GM12878 (cell line): ENCODE results near the gene ALS2. TPM values are rescaled to one million over a fixed set of nuclear protein-coding genes. Genes with fewer than 3 reads are reported as not detected.

Experiments
- ATAC-seq: fragments of 200-7000 bp; cut with Tn5 transposase; 3 replicates; pipeline ENCODE4 v1.9.1; 2020; ENCODE audit warnings: mild to moderate bottlenecking, moderate library complexity
- BruUV-seq: library from RNA; stranded (reverse); fragments of 400-500 nt; replicated peaks from 2 replicates; lab custom pipeline; 2021; lab: Mats Ljungman, UMichigan
- CTCF ChIA-PET: fragments of 300-600 bp; sonication (Branson Sonifier 250); formaldehyde crosslinking; extraction: SDS; loops from one replicate; lab custom pipeline; 2021; ENCODE audit warnings: inconsistent platforms; lab: Yijun Ruan, JAX
- POLR2A ChIA-PET: fragments of 350-600 bp; formaldehyde crosslinking; extraction: SDS; loops from one replicate; lab custom pipeline; 2021; ENCODE audit warnings: inconsistent platforms; lab: Charles Lee
- RAD21 ChIA-PET: fragments of 300-600 bp; sonication (Branson Sonifier 250); formaldehyde crosslinking; loops from one replicate; lab custom pipeline; 2023; ENCODE audit warnings: antibody characterized with exemption; ENCODE audit not compliant: unreplicated experiment; lab: Charles Lee
- SMC1A ChIA-PET: fragments of 300-600 bp; sonication (Branson Sonifier 250); formaldehyde crosslinking; loops from one replicate; lab custom pipeline; 2023; ENCODE audit not compliant: unreplicated experiment, uncharacterized antibody; lab: Charles Lee
- DNase-seq: peaks from one replicate; pipeline ENCODE4 v3.0.0-alpha.2; 2011; ENCODE audit warnings: low read depth, low spot score
- FAIRE-seq: peaks from 3 replicates; lab custom pipeline; 2011; peaks lifted over from hg19 to GRCh38; lab: Jason Lieb, UNC
- H2AFZ ChIP-seq: 2 replicates; pipeline ENCODE4 v1.6.0; 2011; ENCODE audit warnings: low read depth, low read length, control low read depth; ENCODE audit not compliant: control insufficient read depth
- H3K27ac ChIP-seq: 2 replicates; pipeline ENCODE4 v1.5.1; 2011; ENCODE audit warnings: control low read depth; ENCODE audit not compliant: control insufficient read depth, insufficient read depth
- H3K27me3 ChIP-seq, 2 experiments: replicated peaks in 1 of 2; 2 replicates each; pipeline versions ENCODE4 v1.6.0 to v1.6.1; 2011; ENCODE audit warnings: low read length in 1 of 2; ENCODE audit not compliant: control insufficient read depth in 2 of 2, insufficient read depth in 2 of 2
- H3K36me3 ChIP-seq, 2 experiments: 2 replicates each; pipeline ENCODE4 v1.5.1; 2011; ENCODE audit warnings: low read length in 1 of 2; ENCODE audit not compliant: control insufficient read depth in 2 of 2, insufficient read depth in 2 of 2
- H3K4me1 ChIP-seq: 2 replicates; pipeline ENCODE4 v1.6.1; 2011; ENCODE audit warnings: mild to moderate bottlenecking, low read length, moderate library complexity, mixed read lengths; ENCODE audit not compliant: control insufficient read depth, insufficient read depth
- H3K4me2 ChIP-seq: 2 replicates; pipeline ENCODE4 v1.6.0; 2011; ENCODE audit warnings: control low read depth; ENCODE audit not compliant: control insufficient read depth, insufficient read depth
- H3K4me3 ChIP-seq: fragments of 200-600 bp; sonication (generic); 2 replicates; pipeline ENCODE4 v1.5.1; 2016
- H3K79me2 ChIP-seq: 2 replicates; pipeline ENCODE4 v1.6.0; 2011; ENCODE audit warnings: low read length; ENCODE audit not compliant: control insufficient read depth, insufficient read depth
- H3K9ac ChIP-seq: 2 replicates; pipeline ENCODE4 v1.8.0; 2011; ENCODE audit warnings: low read length, control low read depth, mixed read lengths; ENCODE audit not compliant: control insufficient read depth, insufficient read depth
- H3K9me3 ChIP-seq: replicated peaks from 3 replicates; pipeline ENCODE4 v1.5.1; 2011; ENCODE audit warnings: mild to moderate bottlenecking, low read length; ENCODE audit not compliant: control insufficient read depth, insufficient read depth
- H4K20me1 ChIP-seq: 2 replicates; pipeline ENCODE4 v1.6.0; 2011; ENCODE audit not compliant: control insufficient read depth, insufficient read depth
- ASH2L ChIP-seq: fragments of 300-600, 200-600 bp; sonication (generic); IDR thresholded peaks from 2 replicates; pipeline ENCODE4 v1.6.1; 2017; ENCODE audit warnings: low read depth, mild to moderate bottlenecking, borderline replicate concordance
- BHLHE40 ChIP-seq, 2 experiments: fragments of 450-650 bp in 1 of 2; IDR thresholded peaks; 2 replicates each; pipeline ENCODE4 v1.6.1; 2011 to 2017; ENCODE audit warnings: low read depth in 2 of 2, borderline replicate concordance in 1 of 2, improper control_type of control experiment in 1 of 2, low read length in 1 of 2, mild to moderate bottlenecking in 1 of 2
- GABPA ChIP-seq: IDR thresholded peaks from 2 replicates; pipeline ENCODE4 v1.6.1; 2014; ENCODE audit warnings: antibody characterized with exemption, low read depth, mild to moderate bottlenecking, inconsistent platforms
- NBN ChIP-seq: fragments of 450-650 bp; IDR thresholded peaks from 2 replicates; pipeline ENCODE4 v1.6.1; 2016
- PAX8 ChIP-seq: fragments of 450-650 bp; IDR thresholded peaks from 2 replicates; pipeline ENCODE4 v1.6.1; 2017; ENCODE audit warnings: mild to moderate bottlenecking, moderate library complexity
- RAD51 ChIP-seq: fragments of 450-650 bp; IDR thresholded peaks from 2 replicates; pipeline ENCODE4 v1.6.1; 2016; ENCODE audit warnings: moderate library complexity, mild to moderate bottlenecking, inconsistent platforms
- SMC3 ChIP-seq: IDR thresholded peaks from 2 replicates; pipeline ENCODE4 v1.6.1; 2011; ENCODE audit warnings: low read length, improper control_type of control experiment, borderline replicate concordance
- SPI1 ChIP-seq: IDR thresholded peaks from 2 replicates; pipeline ENCODE4 v1.6.1; 2011; ENCODE audit warnings: low read depth, mild to moderate bottlenecking, low read length, moderate library complexity, borderline replicate concordance; ENCODE audit not compliant: insufficient read depth
- SREBF1 ChIP-seq: IDR thresholded peaks from 2 replicates; pipeline ENCODE4 v1.6.1; 2012; ENCODE audit warnings: mild to moderate bottlenecking, low read length
- SUZ12 ChIP-seq: fragments of 200-600 bp; sonication (generic); IDR thresholded peaks from one replicate; pipeline ENCODE4 v1.6.1; 2018; ENCODE audit warnings: antibody characterized with exemption, mild to moderate bottlenecking; ENCODE audit not compliant: unreplicated experiment
- TCF7 ChIP-seq: IDR thresholded peaks from 2 replicates; pipeline ENCODE4 v1.6.1; 2014; ENCODE audit warnings: antibody characterized with exemption, borderline replicate concordance
- WRNIP1 ChIP-seq: IDR thresholded peaks from 2 replicates; pipeline ENCODE4 v1.6.1; 2011; ENCODE audit warnings: low read depth, low read length, improper control_type of control experiment, borderline replicate concordance
- ZNF384 ChIP-seq: IDR thresholded peaks from 2 replicates; pipeline ENCODE4 v1.6.1; 2012; ENCODE audit warnings: low read depth, mild to moderate bottlenecking, low read length, improper control_type of control experiment, borderline replicate concordance
- in situ Hi-C: fragments of 300-500 bp; cut with MboI; formaldehyde crosslinking; loops from 9 replicates; pipeline ENCODE4 v1.14.3; 2018; ENCODE audit warnings: mixed read lengths
- intact Hi-C: fragments of 100-400 bp; cut with micrococcal nuclease; formaldehyde crosslinking; loops from one replicate; pipeline ENCODE4 v1.14.2; 2022; ENCODE audit not compliant: unreplicated experiment
- polyA plus RNA-seq, 11 experiments: library from polyadenylated mRNA; depleted of rRNA in 4 of 11; unstranded in 6 of 11; stranded (reverse) in 5 of 11; fragments of >200 nt; fragmentation: Nextera tagmentation in 4 of 11; fragmentation: Illumina TruSeq in 1 of 11; extraction: Ambion mirVana in 4 of 11; extraction: Trizol in 1 of 11; gene quantifications; 1 replicate in 1 of 11; 2 replicates in 10 of 11; pipeline versions ENCODE4 v1.2.1 to v1.2.3, GENCODE V29; 2011 to 2016; ENCODE audit warnings: inconsistent platforms in 2 of 11, missing spikeins in 2 of 11, low read depth in 1 of 11
- total RNA-seq, 4 experiments: library from RNA; depleted of rRNA in 3 of 4; stranded (reverse); fragments of >200 nt in 3 of 4; fragmentation: Illumina TruSeq in 1 of 4; extraction: Trizol in 1 of 4; gene quantifications; 2 replicates each; pipeline versions ENCODE4 v1.2.1 to v1.2.3, GENCODE V29; 2013 to 2021
- TF ChIP-seq, protein P1 (sequence below): IDR thresholded peaks from 2 replicates; pipeline ENCODE4 v1.6.1; 2011; ENCODE audit warnings: mild to moderate bottlenecking, low read depth, low read length, moderate library complexity; ENCODE audit not compliant: insufficient replicate concordance

The ALS2 gene
- total and polyA plus RNA-seq, 10 of the 15 experiments (the other 5 are each of a cell fraction or from before 2014, with no cell fraction given), result 2.4 to 10.4 (median 7.7) TPM

DNA sequence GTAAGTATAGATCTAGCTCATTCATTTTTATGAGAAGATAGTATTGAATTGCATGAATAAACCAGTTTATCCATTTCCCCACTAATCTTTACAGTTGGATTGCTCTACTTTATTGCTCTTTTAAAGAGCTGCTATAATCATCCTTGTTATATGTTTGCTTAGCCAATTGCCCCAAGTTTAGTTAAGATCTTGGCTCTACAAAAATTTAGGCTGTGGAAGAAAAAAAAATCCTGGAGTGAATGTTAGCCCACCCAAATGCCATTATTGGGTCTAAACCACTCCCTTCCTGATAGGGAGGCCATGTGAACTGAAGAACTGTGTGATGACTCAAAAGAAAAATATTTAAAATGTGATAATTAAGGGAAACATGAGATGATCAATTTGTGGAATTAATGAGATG is 2.9 kb downstream of the ALS2 start:
- H3K27ac ChIP-seq, result no peak overlapping the region

DNA sequence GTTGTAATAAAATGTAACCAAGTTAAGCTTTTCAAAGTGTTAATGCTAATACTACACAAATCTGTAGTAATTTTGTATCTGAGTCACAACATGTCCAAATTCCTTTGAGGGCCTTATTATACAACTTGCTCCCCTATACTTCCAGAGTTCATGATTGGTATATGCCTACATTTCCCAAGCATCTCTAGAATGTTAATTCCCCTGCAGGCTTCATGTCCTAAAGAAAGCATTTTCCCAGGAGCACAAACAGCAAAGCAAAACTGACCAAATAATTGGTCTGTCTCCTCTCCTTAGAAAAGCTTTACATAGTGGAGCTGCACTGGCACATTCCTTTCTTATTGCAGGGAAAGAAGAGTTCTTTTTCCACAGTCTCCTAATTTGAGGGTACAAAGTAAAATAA is 3.7 kb downstream of the ALS2 start:
- Histone ChIP-seq H3K36me3 (no peaks in the 10 kb centered on the region), H3K9me3 (no peaks in the 10 kb centered on the region), H3K9ac (no peak overlapping the region), H3K27me3 (no peaks in the 10 kb centered on the region), H2AFZ (no peak overlapping the region), H4K20me1 (no peaks in the 10 kb centered on the region), H3K4me2 (no peak overlapping the region), H3K4me1 (no peaks in the 10 kb centered on the region), H3K79me2 (no peaks in the 10 kb centered on the region; the same call in none of the 2 replicates), H3K4me3 (no peak overlapping the region), H3K27ac (no peak overlapping the region)
- RAD21 ChIA-PET, result no interaction called here
- BruUV-seq, result no TSS peak
- TF ChIP-seq GABPA, result no peak
- TF ChIP-seq SMC3, result no peak
- no peak for TF ChIP-seq BHLHE40 (IDR thresholded peaks at IDR 0.05; ENCODE audit: borderline replicate concordance in 1 of 2, low read depth in 2 of 2, low read length in 1 of 2)
- no peak for TF ChIP-seq TCF7
- TF ChIP-seq PAX8, result no peak
- TF ChIP-seq ASH2L, result no peak
- in situ Hi-C loops, result no loop called here
- DNase-seq (no peak), ATAC-seq (no peak), FAIRE-seq (no peak)
- intact Hi-C loops, result no loop called here
- SMC1A ChIA-PET, result interaction anchor here (1.1 to 1.4 kb wide), 2 partner anchors 13 to 341 kb away, joined by 3 to 4 read pairs; no protein-coding TSS in a partner anchor
- POLR2A ChIA-PET, result no interaction called here
- CTCF ChIA-PET, result interaction anchor here (1.1 to 3.7 kb wide), 2 partner anchors 8 to 32 kb away, joined by 5 to 12 read pairs; no protein-coding TSS in a partner anchor

More for the DNA sequence above, 2.9 kb downstream of the ALS2 start:
- DNase-seq (no peak), FAIRE-seq (no peak), ATAC-seq (no peak)
- ChIA-PET SMC1A (interaction anchor here (0.9 to 1.6 kb wide), 7 partner anchors 10 to 386 kb away, joined by 3 to 5 read pairs (median 3); no protein-coding TSS in a partner anchor), POLR2A (no interaction called here), RAD21 (no interaction called here), CTCF (interaction anchor here (1.1 to 3.7 kb wide), 3 partner anchors 9 to 33 kb away, joined by 3 to 12 read pairs (median 5); no protein-coding TSS in a partner anchor)
- Histone ChIP-seq H3K9ac (no peak overlapping the region), H3K79me2 (no peaks in the 10 kb centered on the region; the same call in none of the 2 replicates), H2AFZ (no peak overlapping the region), H3K9me3 (no peaks in the 10 kb centered on the region), H3K36me3 (no peaks in the 10 kb centered on the region), H4K20me1 (no peaks in the 10 kb centered on the region), H3K4me2 (no peak overlapping the region), H3K4me1 (no peaks in the 10 kb centered on the region), H3K27me3 (no peaks in the 10 kb centered on the region), H3K4me3 (no peak overlapping the region)
- no peak for TF ChIP-seq SUZ12
- TF ChIP-seq RAD51, result no peak
- TF ChIP-seq ZNF384, result no peak
- TF ChIP-seq NBN, result no peak
- no peak for TF ChIP-seq GABPA
- TF ChIP-seq SREBF1, result no peak
- TF ChIP-seq, protein P1, sequence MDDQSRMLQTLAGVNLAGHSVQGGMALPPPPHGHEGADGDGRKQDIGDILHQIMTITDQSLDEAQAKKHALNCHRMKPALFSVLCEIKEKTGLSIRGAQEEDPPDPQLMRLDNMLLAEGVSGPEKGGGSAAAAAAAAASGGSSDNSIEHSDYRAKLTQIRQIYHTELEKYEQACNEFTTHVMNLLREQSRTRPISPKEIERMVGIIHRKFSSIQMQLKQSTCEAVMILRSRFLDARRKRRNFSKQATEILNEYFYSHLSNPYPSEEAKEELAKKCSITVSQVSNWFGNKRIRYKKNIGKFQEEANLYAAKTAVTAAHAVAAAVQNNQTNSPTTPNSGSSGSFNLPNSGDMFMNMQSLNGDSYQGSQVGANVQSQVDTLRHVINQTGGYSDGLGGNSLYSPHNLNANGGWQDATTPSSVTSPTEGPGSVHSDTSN, result no peak
- TF ChIP-seq WRNIP1, result no peak
- no peak for TF ChIP-seq SPI1
- no TSS peak for BruUV-seq
- intact Hi-C loops (no loop called here), in situ Hi-C loops (no loop called here)
